ENCODE results near the gene PTCD1. TPM values are rescaled to one million over a fixed set of nuclear protein-coding genes. Genes with fewer than 3 reads are reported as not detected.

PTCD1 gene
- total RNA-seq, 1 donor from 2014 or later: 10.5 TPM

- Histone ChIP-seq H3K27ac (no peak overlapping the region), H3K27me3 (no peaks in the 10 kb centered on the region), H3K9me3 (ENCODE audit: low read depth) (no peaks in the 10 kb centered on the region), H3K9ac (no peak overlapping the region), H3K4me2 (no peak overlapping the region), H3K79me2 (ENCODE audit: low read depth) (no peaks in the 10 kb centered on the region), H2AFZ (replicated peaks) (no peak overlapping the region), H3F3A (ENCODE audit: low read depth) (peaks cover 39% of the 10 kb centered on the region), H3K36me3 (no peaks in the 10 kb centered on the region), H4K20me1 (ENCODE audit: low read depth) (peaks cover 36% of the 10 kb centered on the region), H3K4me3 (no peak overlapping the region), H3K4me1 (peaks cover 8% of the 10 kb centered on the region)
- H3K9me3 Mint-ChIP-seq: no peaks in the 10 kb centered on the region
- DNase-seq (ENCODE audit: low spot score): no peak
- no peak overlapping the region for H3K27ac Mint-ChIP-seq
- H3K4me3 Mint-ChIP-seq: no peak overlapping the region
- H3K36me3 Mint-ChIP-seq: peaks cover 17% of the 10 kb centered on the region
- TF ChIP-seq EZH2 (IDR thresholded peaks at IDR 0.05) (no peak), CTCF (IDR thresholded peaks at IDR 0.05) (no peak), EZH2phosphoT487 (IDR thresholded peaks at IDR 0.05) (no peak)
- peaks cover 10% of the 10 kb centered on the region for H3K4me1 Mint-ChIP-seq
- peaks cover 6% of the 10 kb centered on the region for H3K27me3 Mint-ChIP-seq (ENCODE audit: insufficient read depth, low read depth)
Measured at GRCh38 chr7:99397297-99397983, 41.2 kb downstream of the PTCD1 start.

- Histone ChIP-seq H3K4me1 (peaks cover 8% of the 10 kb centered on the region), H2AFZ (replicated peaks) (no peak overlapping the region), H3K4me3 (no peak overlapping the region), H3K36me3 (no peaks in the 10 kb centered on the region), H3F3A (ENCODE audit: low read depth) (peaks cover 47% of the 10 kb centered on the region), H3K9me3 (ENCODE audit: low read depth) (no peaks in the 10 kb centered on the region), H4K20me1 (ENCODE audit: low read depth) (peaks cover 36% of the 10 kb centered on the region), H3K4me2 (no peak overlapping the region), H3K27me3 (no peaks in the 10 kb centered on the region), H3K27ac (no peak overlapping the region), H3K79me2 (ENCODE audit: low read depth) (no peaks in the 10 kb centered on the region), H3K9ac (peak overlapping the region; percentile 37)
- H3K9me3 Mint-ChIP-seq: no peaks in the 10 kb centered on the region
- H3K36me3 Mint-ChIP-seq: peaks cover 19% of the 10 kb centered on the region
- TF ChIP-seq EZH2 (IDR thresholded peaks at IDR 0.05) (no peak), CTCF (IDR thresholded peaks at IDR 0.05) (no peak), EZH2phosphoT487 (IDR thresholded peaks at IDR 0.05) (no peak)
- peaks cover 10% of the 10 kb centered on the region for H3K4me1 Mint-ChIP-seq
- H3K27ac Mint-ChIP-seq: no peak overlapping the region
- peaks cover 6% of the 10 kb centered on the region for H3K27me3 Mint-ChIP-seq (ENCODE audit: insufficient read depth, low read depth)
- no peak for DNase-seq (ENCODE audit: low spot score)
- no peak overlapping the region for H3K4me3 Mint-ChIP-seq
Measured at GRCh38 chr7:99396418-99397296, 41.9 kb downstream of the PTCD1 start.

GRCh38 chr7:99395616-99396327 lies 42.8 kb downstream of the PTCD1 start:
- Histone ChIP-seq H3F3A (ENCODE audit: low read depth) (peaks cover 53% of the 10 kb centered on the region), H3K27me3 (no peaks in the 10 kb centered on the region), H3K4me1 (peaks cover 8% of the 10 kb centered on the region), H3K27ac (no peak overlapping the region), H2AFZ (replicated peaks) (no peak overlapping the region), H4K20me1 (ENCODE audit: low read depth) (peaks cover 28% of the 10 kb centered on the region), H3K79me2 (ENCODE audit: low read depth) (no peaks in the 10 kb centered on the region), H3K4me3 (no peak overlapping the region), H3K4me2 (no peak overlapping the region), H3K36me3 (no peaks in the 10 kb centered on the region), H3K9me3 (ENCODE audit: low read depth) (no peaks in the 10 kb centered on the region), H3K9ac (no peak overlapping the region)
- Mint-ChIP-seq H3K4me3 (no peak overlapping the region), H3K36me3 (peaks cover 16% of the 10 kb centered on the region), H3K27ac (no peak overlapping the region), H3K27me3 (ENCODE audit: insufficient read depth, low read depth) (peaks cover 8% of the 10 kb centered on the region), H3K9me3 (no peaks in the 10 kb centered on the region), H3K4me1 (peaks cover 10% of the 10 kb centered on the region)
- no peak for DNase-seq (ENCODE audit: low spot score)
- TF ChIP-seq EZH2 (IDR thresholded peaks at IDR 0.05): no peak
- TF ChIP-seq EZH2phosphoT487 (IDR thresholded peaks at IDR 0.05): no peak
- no peak for TF ChIP-seq CTCF (IDR thresholded peaks at IDR 0.05)
